GM18507 (cell line): ENCODE data around the gene CPED1.

Source experiments
- DNase-seq: peaks from one replicate; pipeline ENCODE4 v3.0.0; 2011; ENCODE audit warnings: low read depth; ENCODE audit not compliant: insufficient read length; ENCODE audit errors: extremely low spot score
- FAIRE-seq: peaks from 2 replicates; lab custom pipeline; 2011; peaks lifted over from hg19 to GRCh38; lab: Jason Lieb, UNC

Gene CPED1

DNA sequence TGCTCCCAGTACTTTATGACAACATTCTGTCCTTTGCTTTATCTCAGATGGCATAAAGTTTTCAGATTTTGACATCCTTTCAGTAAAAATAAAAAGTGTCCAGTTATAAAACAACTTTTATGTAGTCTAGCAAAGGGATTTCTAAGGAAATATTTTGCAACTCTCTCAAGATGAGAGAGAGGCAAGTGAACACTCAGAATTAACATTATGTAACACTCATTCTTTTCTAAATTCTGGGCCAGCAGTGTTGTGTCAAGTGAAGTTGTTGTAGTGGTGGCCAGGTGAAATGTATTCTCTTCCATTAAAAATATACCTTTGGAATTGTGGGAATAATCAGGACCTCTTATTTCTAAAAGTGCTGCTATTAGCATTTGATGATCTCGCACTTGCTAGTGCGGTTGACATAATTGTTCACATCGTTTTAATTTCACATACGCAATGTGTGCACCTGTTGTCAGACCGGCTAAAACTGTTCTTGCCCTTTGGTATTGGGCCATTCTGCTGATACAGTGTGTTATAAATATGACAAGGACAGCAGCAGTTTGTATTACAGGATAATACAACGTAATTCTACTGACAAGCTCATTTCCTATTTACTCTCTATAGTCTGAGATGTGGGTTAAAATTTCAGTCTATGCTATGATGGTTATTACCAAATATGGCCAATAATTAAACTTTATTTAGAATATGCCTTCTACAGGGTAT, 23.8 kb downstream of the CPED1 start:
- no peak for FAIRE-seq
- DNase-seq = no peak

GRCh38 chr7:121012919-121013318, 24.4 kb downstream of the CPED1 start:
- no peak for FAIRE-seq
- DNase-seq = no peak

- FAIRE-seq = no peak
Observed at GRCh38 chr7:121015560-121015959, 27.0 kb downstream of the CPED1 start.

GRCh38 chr7:121016966-121017365, 28.5 kb downstream of the CPED1 start:
- FAIRE-seq = no peak
- no peak for DNase-seq

More at GRCh38 chr7:121015560-121015959, 27.0 kb downstream of the CPED1 start:
- no peak for DNase-seq

DNA sequence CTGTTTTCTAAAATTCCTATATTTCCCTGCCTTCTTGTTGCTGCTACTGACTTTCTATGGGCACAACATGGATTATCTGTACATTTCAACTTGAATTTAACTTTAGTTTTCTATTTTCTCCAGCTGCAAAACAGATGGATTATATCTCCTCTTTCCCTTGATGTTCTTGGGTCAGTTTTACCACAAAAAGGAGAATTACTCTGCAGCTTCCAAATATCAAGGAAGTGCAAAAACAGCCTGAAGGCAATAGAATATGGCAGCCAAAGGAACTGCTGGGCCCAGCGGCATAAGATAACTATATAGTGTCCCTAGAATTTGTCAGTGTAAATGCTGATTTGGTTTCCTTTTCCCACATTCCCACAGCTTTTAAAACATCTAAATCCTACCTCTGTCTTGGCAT, 29.1 kb downstream of the CPED1 start:
- DNase-seq (no peak), FAIRE-seq (no peak)

- no peak for FAIRE-seq
- no peak for DNase-seq
Observed at GRCh38 chr7:121019018-121019417, 30.5 kb downstream of the CPED1 start.

- FAIRE-seq (no peak), DNase-seq (no peak)
Observed at GRCh38 chr7:121020249-121020988, 31.9 kb downstream of the CPED1 start.

DNA sequence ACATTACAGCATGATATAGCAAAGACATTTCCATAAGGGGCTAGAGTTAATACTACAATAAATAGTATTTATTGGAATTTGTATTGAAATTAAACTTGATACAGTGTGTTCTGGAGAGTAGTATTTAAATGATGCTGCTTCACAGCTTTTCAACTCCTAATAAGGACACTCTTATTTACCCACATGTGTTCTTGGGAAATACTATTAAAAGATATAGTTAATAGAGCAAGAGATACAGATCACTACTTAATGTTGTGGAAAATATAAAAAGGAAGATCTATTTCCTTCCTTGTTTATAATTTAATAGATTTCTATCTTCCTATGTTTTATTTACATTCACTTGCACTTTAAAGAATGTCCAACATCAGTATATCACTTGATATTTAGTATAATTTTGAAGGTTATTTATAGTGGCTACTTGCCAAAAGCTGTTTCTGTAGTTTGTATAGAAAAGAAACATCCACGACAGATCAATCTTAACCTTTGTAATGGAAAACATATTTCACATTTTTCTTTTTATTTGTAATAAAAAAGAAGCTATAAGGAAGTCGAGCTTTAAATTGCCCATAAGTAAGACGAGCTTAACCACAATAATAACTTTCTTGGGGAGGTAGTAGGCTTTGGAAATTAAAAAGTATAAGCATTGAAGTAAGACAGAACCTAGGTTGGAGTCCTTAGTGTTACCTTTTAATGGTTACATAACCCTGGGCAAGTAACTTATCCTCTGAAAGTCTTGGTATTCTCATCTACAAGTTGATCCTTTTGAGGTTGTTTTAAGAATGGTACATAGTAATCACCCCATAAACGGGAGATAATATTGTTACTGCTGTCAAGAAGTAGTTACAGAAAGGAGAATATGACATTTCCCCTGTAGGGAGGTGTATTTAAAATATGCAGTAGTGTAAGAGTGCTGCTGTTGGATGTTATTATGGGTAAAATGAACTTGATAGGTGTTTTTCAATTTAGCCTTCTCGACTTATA, 32.8 kb downstream of the CPED1 start:
- DNase-seq (no peak), FAIRE-seq (no peak)

DNA sequence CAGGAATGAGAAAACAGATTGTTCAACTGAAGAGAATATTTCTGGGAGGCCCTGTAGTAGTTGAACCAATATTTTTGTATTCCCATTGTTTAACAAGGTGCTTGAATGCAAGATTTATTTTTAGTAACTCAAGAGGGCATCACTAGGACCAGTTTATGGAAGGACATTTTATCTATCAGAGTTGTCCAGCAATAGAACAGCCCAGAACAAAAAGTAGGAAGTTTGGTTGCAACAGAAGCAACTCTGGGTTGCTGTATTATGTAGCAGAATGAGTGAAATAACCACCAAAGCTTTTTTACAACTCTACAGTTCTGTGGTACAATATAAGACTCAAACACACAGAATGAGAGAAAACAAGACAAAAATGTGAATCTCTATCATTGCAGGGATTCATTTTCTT, 34.7 kb downstream of the CPED1 start:
- FAIRE-seq = no peak
- no peak for DNase-seq

DNA sequence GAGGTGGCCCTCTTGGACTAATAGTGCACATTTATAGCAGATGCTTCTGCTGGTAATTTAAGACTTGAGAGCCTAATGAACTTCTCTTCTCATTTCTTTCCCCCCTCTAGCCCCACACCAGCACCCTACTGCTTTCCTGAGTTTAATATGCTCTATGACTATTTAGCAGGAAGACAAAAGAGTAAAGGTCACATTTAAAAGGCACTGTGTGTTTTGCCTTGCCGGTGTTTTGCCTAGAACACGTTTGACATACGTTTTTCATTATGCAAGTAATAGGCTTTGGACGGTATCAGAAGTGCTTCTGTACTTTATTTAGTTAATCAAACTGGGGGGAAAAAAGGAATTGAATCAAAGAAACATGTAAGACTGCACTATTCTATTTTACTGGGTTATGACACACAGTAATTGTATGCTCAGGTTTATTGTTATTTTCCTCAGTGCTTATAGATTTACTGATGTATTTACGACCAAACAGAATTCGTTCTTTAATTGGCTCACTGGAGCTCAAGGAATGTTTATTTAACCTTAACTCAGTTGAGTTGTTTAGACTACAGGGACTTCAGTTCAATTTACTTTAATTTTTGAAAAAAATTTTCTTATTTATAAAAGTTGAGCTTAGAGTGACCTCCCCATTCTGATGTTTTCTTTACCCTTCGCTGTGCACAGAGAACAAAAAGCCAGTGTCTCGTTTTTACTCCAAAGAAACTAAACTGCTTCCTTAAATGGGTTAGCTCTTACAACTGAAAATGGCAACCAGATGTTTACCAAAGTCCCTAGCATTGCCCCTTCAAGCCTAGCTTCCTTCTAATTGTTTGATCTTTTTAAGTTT, 35.4 kb downstream of the CPED1 start:
- FAIRE-seq (no peak), DNase-seq (no peak)

GRCh38 chr7:121024611-121025010, 36.1 kb downstream of the CPED1 start:
- no peak for FAIRE-seq
- no peak for DNase-seq

- FAIRE-seq (no peak), DNase-seq (no peak)
Observed at GRCh38 chr7:121026159-121026558, 37.6 kb downstream of the CPED1 start.

- FAIRE-seq (no peak), DNase-seq (no peak)
Observed at GRCh38 chr7:121026577-121027111, 38.1 kb downstream of the CPED1 start.

GRCh38 chr7:121027761-121028669, 39.5 kb downstream of the CPED1 start:
- FAIRE-seq (no peak), DNase-seq (no peak)

DNA sequence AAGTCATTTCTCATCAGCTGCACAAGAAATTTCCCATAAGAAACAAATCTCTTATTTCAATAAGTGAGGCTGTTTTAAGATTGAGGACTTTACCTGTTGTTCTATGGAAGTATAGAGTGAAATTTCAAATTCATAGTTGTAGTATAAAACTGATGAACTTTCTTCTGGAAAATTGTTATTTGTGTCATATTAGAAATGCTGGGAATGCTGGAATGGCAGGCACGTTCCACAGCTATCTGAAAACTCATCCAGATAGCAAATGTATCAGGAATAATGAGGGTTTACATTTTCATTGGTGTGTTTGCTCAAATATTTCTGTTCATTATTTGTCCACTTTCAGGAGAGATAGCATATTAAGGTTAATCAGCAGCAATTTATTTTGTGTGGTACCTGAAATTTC, 40.8 kb downstream of the CPED1 start:
- FAIRE-seq = no peak

DNA sequence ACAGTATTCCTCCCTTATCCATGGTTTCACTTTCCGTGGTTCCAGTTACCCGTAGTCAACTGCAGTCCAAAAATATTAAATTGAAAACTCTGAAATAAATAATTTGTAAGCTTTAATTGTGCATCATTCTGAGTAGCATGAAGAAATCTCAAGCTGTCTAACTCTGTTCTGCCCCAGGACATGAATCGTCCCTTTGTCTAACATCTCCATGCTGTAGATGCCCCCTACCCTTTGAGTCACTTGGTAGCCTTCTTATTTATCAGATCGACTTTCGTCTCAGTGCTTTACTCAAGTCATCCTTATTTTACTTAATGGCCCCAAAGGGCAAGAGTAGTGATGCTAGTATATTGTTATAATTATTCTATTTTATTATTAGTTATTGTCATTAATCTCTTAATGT, 41.8 kb downstream of the CPED1 start:
- DNase-seq (no peak), FAIRE-seq (no peak)

More for the DNA sequence above, 40.8 kb downstream of the CPED1 start:
- DNase-seq = no peak

DNA sequence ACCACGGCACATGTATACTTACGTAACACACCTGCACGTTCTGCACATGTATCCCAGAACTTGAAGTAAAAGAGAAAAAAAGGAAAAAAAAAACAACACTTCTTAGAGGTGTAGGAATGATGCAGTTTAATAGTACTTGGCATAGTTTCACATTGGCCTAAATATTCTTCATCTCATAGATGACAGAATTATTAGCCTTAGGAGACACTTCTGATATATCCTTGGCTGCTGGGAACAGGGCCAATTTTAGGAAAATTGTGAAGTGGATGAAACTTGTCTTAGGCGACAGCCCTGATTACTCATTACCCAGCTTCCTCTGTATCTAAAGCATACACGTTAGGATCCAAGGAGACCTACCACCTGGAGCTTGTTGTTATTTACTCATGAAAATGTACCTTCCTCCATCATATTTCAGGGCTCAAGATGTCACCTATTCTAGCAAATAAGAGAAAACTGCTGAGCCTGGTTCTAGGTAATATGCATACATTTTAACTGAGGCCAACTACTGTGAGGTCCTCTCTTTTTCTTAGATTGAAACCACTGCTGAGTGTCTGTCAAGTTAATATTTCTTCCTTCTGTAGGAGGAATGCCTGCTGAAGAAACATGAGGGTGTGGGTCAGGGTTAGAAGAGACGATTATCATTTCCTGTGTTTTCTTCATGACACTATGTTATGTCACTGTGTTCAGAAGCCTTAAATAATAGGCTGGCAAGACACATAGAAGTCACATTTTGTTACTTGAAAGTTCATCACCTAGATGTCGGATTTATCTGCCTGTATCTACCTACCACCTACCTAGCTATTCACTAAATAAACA, 44.3 kb downstream of the CPED1 start:
- peak; percentile 18 for FAIRE-seq
- no peak for DNase-seq
